ENCODE measurements around the gene KDM4B. TPM values are rescaled to one million over a fixed set of nuclear protein-coding genes. Genes with fewer than 3 reads are reported as not detected.

Gene KDM4B
- total RNA-seq, 4 donors from 2014 or later, result 28.7 to 75.1 (median 46.1) TPM

- no peak overlapping the region for H3K27ac ChIP-seq
- H3K27me3 ChIP-seq, result no peaks in the 10 kb centered on the region
- no peak for DNase-seq
- no peak overlapping the region for H3K4me3 ChIP-seq
- TF ChIP-seq POLR2A (IDR thresholded peaks at IDR 0.05), result no peak
- TF ChIP-seq CTCF (IDR thresholded peaks at IDR 0.05), result no peak
- H3K4me1 ChIP-seq, result no peaks in the 10 kb centered on the region
- H3K9me3 ChIP-seq, result peaks cover 0 to 20% (median 7%) of the 10 kb centered on the region in 4 donors
- peaks cover 0 to 32% (median 0%) of the 10 kb centered on the region in 3 donors for H3K36me3 ChIP-seq
Observed at GRCh38 chr19:5096536-5096935, 127.6 kb downstream of the KDM4B start.

- DNase-seq, result no peak
- H3K27me3 ChIP-seq, result no peaks in the 10 kb centered on the region
- H3K27ac ChIP-seq, result no peak overlapping the region
- TF ChIP-seq POLR2A (IDR thresholded peaks at IDR 0.05) (no peak), CTCF (IDR thresholded peaks at IDR 0.05) (no peak)
- H3K9me3 ChIP-seq, result peaks cover 0 to 20% (median 7%) of the 10 kb centered on the region in 4 donors
- H3K36me3 ChIP-seq, result peaks cover 0 to 32% (median 0%) of the 10 kb centered on the region in 3 donors
- H3K4me3 ChIP-seq, result no peak overlapping the region
- H3K4me1 ChIP-seq, result no peaks in the 10 kb centered on the region
Observed at GRCh38 chr19:5097331-5097930, 128.5 kb downstream of the KDM4B start.

- Histone ChIP-seq H3K27ac (no peak overlapping the region), H3K27me3 (no peaks in the 10 kb centered on the region), H3K4me3 (no peak overlapping the region), H3K4me1 (no peaks in the 10 kb centered on the region), H3K36me3 (peaks cover 0 to 32% (median 0%) of the 10 kb centered on the region in 3 donors), H3K9me3 (peaks cover 0 to 20% (median 7%) of the 10 kb centered on the region in 4 donors)
- DNase-seq, result no peak
- no peak for TF ChIP-seq CTCF (IDR thresholded peaks at IDR 0.05)
- TF ChIP-seq POLR2A (IDR thresholded peaks at IDR 0.05), result no peak
Observed at GRCh38 chr19:5097959-5098623, 129.2 kb downstream of the KDM4B start.

- peaks cover 0 to 32% (median 0%) of the 10 kb centered on the region in 3 donors for H3K36me3 ChIP-seq
- H3K4me1 ChIP-seq, result no peaks in the 10 kb centered on the region
- peaks cover 0 to 20% (median 7%) of the 10 kb centered on the region in 4 donors for H3K9me3 ChIP-seq
- no peak for DNase-seq
- no peaks in the 10 kb centered on the region for H3K27me3 ChIP-seq
- no peak overlapping the region for H3K27ac ChIP-seq
- TF ChIP-seq CTCF (IDR thresholded peaks at IDR 0.05) (no peak), POLR2A (IDR thresholded peaks at IDR 0.05) (no peak)
- no peak overlapping the region for H3K4me3 ChIP-seq
Observed at GRCh38 chr19:5098646-5099045, 129.7 kb downstream of the KDM4B start.

GRCh38 chr19:5099701-5100221, 130.8 kb downstream of the KDM4B start:
- H3K9me3 ChIP-seq, result peaks cover 0 to 20% (median 7%) of the 10 kb centered on the region in 4 donors
- H3K4me3 ChIP-seq, result no peak overlapping the region
- H3K27me3 ChIP-seq, result no peaks in the 10 kb centered on the region
- H3K4me1 ChIP-seq, result no peaks in the 10 kb centered on the region
- TF ChIP-seq CTCF (IDR thresholded peaks at IDR 0.05) (no peak), POLR2A (IDR thresholded peaks at IDR 0.05) (no peak)
- peaks cover 0 to 32% (median 0%) of the 10 kb centered on the region in 3 donors for H3K36me3 ChIP-seq
- H3K27ac ChIP-seq, result no peak overlapping the region
- DNase-seq, result no peak

Measured in Peyer's patch (tissue), 4 donors.